HFFc6 (cell line): ENCODE results near the gene RLN3. TPM values are rescaled to one million over a fixed set of nuclear protein-coding genes. Genes with fewer than 3 reads are reported as not detected.
"Not testable (repeated sequence)": the region's sequence is repeated elsewhere in the genome, so short reads cannot be mapped to it uniquely, and the experiment has no call there.

Source experiments
- DNase-seq: peaks from one replicate; pipeline ENCODE4 v3.0.0-alpha.2; 2018
- H3K27ac Mint-ChIP-seq: 2 replicates; pipeline ENCODE4 v1.8.0; 2020; ENCODE audit warnings: mild to moderate bottlenecking, mixed read lengths
- H3K27me3 Mint-ChIP-seq: 2 replicates; pipeline ENCODE4 v1.8.0; 2021; ENCODE audit warnings: mild to moderate bottlenecking, moderate library complexity, mixed read lengths; ENCODE audit not compliant: insufficient read depth
- H3K36me3 Mint-ChIP-seq: 2 replicates; pipeline ENCODE4 v1.8.0; 2021; ENCODE audit warnings: low read depth, mixed read lengths
- H3K4me1 Mint-ChIP-seq: 2 replicates; pipeline ENCODE4 v1.8.0; 2020; ENCODE audit warnings: low read depth, mixed read lengths
- H3K4me3 Mint-ChIP-seq: 2 replicates; pipeline ENCODE4 v1.8.0; 2020; ENCODE audit warnings: mild to moderate bottlenecking, moderate library complexity, mixed read lengths
- H3K9me3 Mint-ChIP-seq: 2 replicates; pipeline ENCODE4 v1.8.0; 2020; ENCODE audit warnings: mild to moderate bottlenecking, mixed read lengths
- total RNA-seq, 6 experiments: library from RNA; stranded (reverse); fragmentation: NEBNext Ultra II Directional; extraction: Animal tissue kit (Norgen Biotek cat#: 25700); gene quantifications; 2 replicates in 1 of 6; 3 replicates in 5 of 6; pipeline ENCODE4 v1.2.3, GENCODE V29; 2021
- TF ChIP-seq, protein P1 (sequence below): fragments of 200-600 bp; sonication (generic); IDR thresholded peaks from 2 replicates; pipeline ENCODE4 v1.5.0; 2021; ENCODE audit warnings: antibody characterized with exemption, mild to moderate bottlenecking

Gene RLN3
- total RNA-seq, 6 experiments from 2014 or later = not detected

DNA sequence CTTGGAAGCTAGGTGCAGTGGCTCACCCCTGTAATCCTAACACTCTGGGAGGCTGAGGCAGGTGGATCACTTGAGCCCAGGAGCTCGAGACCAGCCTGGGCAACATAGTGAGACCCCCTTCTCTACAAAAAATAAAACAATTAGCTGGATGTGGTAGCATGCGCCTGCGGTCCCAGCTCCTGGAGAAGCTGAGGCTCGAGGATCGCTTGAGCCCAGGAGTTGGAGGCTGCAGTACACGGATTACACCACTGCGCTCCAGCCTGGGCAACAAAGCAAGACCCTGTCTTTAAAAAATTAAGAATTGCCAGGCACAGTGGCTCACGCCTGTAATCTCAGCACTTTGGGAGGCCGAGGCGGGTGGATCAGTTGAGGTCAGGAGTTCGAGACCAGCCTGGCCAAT, 23.0 kb downstream of the RLN3 start:
- not testable (repeated sequence) for DNase-seq, H3K9me3 Mint-ChIP-seq, H3K4me1 Mint-ChIP-seq, H3K4me3 Mint-ChIP-seq, H3K36me3 Mint-ChIP-seq, H3K27me3 Mint-ChIP-seq, H3K27ac Mint-ChIP-seq
- TF ChIP-seq, protein P1, sequence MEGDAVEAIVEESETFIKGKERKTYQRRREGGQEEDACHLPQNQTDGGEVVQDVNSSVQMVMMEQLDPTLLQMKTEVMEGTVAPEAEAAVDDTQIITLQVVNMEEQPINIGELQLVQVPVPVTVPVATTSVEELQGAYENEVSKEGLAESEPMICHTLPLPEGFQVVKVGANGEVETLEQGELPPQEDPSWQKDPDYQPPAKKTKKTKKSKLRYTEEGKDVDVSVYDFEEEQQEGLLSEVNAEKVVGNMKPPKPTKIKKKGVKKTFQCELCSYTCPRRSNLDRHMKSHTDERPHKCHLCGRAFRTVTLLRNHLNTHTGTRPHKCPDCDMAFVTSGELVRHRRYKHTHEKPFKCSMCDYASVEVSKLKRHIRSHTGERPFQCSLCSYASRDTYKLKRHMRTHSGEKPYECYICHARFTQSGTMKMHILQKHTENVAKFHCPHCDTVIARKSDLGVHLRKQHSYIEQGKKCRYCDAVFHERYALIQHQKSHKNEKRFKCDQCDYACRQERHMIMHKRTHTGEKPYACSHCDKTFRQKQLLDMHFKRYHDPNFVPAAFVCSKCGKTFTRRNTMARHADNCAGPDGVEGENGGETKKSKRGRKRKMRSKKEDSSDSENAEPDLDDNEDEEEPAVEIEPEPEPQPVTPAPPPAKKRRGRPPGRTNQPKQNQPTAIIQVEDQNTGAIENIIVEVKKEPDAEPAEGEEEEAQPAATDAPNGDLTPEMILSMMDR = peak; percentile 40; the same call in 1 of the 2 replicates

DNA sequence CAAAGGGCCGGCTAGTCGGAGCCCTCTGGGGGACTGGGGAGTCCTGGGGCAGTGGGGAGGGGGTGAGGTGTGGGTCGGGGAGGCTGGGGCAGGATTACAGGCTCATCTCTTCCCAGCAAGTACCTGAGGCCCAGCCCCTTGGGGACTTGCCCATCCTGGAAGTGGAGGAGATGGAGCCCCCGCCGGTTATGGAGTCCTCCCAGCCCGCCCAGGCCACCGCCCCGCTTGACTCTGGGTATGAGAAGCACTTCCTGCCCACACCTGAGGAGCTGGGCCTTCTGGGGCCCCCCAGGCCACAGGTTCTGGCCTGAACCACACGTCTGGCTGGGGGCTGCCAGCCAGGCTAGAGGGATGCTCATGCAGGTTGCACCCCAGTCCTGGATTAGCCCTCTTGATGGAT, 24.0 kb downstream of the RLN3 start:
- no peak overlapping the region for H3K4me3 Mint-ChIP-seq
- no peak for DNase-seq
- H3K9me3 Mint-ChIP-seq = no peaks in the 10 kb centered on the region
- peaks cover 5% of the 10 kb centered on the region; the same call in 1 of the 2 replicates for H3K36me3 Mint-ChIP-seq
- H3K4me1 Mint-ChIP-seq = no peaks in the 10 kb centered on the region
- TF ChIP-seq, protein P1 = no peak
- no peaks in the 10 kb centered on the region; the same call in 1 of the 2 replicates for H3K27me3 Mint-ChIP-seq
- no peak overlapping the region for H3K27ac Mint-ChIP-seq

DNA sequence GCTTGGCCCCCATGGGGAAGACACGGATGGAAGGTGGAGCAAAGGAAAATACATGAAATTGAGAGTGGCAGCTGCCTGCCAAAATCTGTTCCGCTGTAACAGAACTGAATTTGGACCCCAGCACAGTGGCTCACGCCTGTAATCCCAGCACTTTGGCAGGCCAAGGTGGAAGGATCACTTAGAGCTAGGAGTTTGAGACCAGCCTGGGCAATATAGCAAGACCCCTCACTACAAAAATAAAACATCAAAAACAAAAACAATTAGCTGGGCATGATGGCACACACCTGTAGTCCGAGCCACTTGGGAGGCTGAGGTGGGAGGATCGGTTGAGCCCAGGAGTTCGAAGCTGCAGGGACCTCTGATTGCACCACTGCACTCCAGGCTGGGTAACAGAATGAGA, 24.5 kb downstream of the RLN3 start:
- no peaks in the 10 kb centered on the region for H3K9me3 Mint-ChIP-seq
- H3K27me3 Mint-ChIP-seq = no peaks in the 10 kb centered on the region; the same call in 1 of the 2 replicates
- TF ChIP-seq, protein P1 = no peak
- H3K4me3 Mint-ChIP-seq = no peak overlapping the region
- H3K27ac Mint-ChIP-seq = no peak overlapping the region
- H3K4me1 Mint-ChIP-seq = no peaks in the 10 kb centered on the region
- peaks cover 5% of the 10 kb centered on the region; the same call in 1 of the 2 replicates for H3K36me3 Mint-ChIP-seq
- DNase-seq = no peak

DNA sequence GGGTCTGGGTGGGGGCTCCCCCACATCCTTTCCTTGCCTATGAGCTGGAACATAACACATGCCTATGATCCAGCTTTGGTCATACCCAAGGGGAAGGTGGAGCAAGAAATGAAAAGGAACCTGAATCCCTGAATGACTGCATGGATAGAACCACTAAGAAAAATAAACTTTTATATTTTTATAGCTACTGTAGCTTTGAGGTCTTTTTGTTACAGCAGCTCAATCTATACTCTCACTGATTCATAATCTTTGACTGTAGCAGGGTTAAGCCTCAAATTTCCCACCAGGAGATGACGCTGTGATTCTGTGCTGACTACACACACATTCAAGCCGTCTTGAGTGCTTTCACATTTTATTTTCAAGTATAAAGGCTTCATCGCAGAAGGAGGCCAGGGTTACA, 25.1 kb downstream of the RLN3 start:
- no peaks in the 10 kb centered on the region for H3K9me3 Mint-ChIP-seq
- TF ChIP-seq, protein P1 = no peak
- no peaks in the 10 kb centered on the region for H3K4me1 Mint-ChIP-seq
- no peaks in the 10 kb centered on the region; the same call in 1 of the 2 replicates for H3K27me3 Mint-ChIP-seq
- no peak overlapping the region for H3K4me3 Mint-ChIP-seq
- H3K36me3 Mint-ChIP-seq = peaks cover 5% of the 10 kb centered on the region; the same call in 1 of the 2 replicates
- no peak for DNase-seq
- no peak overlapping the region for H3K27ac Mint-ChIP-seq

DNA sequence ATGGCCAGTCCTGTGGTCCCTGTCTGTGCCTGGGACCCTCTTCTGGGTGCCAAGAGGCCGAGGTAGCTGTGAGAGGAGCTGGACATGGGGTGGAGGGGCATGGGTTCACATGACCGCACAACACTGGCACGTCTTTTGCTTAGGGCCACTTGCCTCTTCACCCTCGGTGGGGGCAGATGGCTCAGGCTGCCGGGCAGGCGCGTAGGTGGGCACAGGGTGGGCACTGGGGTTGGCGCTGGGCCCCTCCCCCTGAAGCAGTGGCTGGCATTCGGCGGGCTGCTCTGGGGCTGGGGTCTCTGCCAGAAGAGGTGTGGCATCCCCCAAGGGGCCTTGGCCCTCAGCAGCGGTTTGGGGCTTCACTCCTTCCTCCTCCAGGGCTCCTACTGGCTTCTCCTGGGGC, 25.6 kb downstream of the RLN3 start:
- no peaks in the 10 kb centered on the region; the same call in 1 of the 2 replicates for H3K27me3 Mint-ChIP-seq
- H3K9me3 Mint-ChIP-seq = no peaks in the 10 kb centered on the region
- no peak overlapping the region for H3K4me3 Mint-ChIP-seq
- peaks cover 5% of the 10 kb centered on the region; the same call in 1 of the 2 replicates for H3K36me3 Mint-ChIP-seq
- no peak for DNase-seq
- no peaks in the 10 kb centered on the region for H3K4me1 Mint-ChIP-seq
- H3K27ac Mint-ChIP-seq = no peak overlapping the region
- TF ChIP-seq, protein P1 = no peak

DNA sequence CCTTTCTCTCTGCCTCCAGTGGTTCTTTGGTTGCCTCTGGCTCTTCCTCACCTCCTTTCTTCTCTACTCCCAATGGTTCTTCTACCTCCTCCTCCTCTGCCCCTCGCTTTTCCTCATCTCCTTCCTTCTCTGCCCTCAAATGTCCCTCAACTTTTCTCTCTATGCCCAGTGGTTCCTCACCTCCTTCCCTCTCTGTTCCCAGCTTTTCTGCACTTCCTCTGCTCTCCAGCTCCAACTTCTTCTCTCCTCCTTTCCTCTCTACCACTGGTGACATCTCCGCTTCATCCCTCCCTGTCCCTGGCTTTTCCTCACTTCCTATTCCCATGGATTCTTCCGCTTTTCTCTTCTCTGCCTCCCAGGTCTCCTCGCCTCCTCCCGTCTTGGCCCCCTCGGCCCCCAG, 26.2 kb downstream of the RLN3 start:
- no peak overlapping the region for H3K27ac Mint-ChIP-seq

More for the DNA sequence above, 26.2 kb downstream of the RLN3 start:
- DNase-seq = no peak
- Mint-ChIP-seq H3K9me3 (no peaks in the 10 kb centered on the region), H3K36me3 (peaks cover 5% of the 10 kb centered on the region; the same call in 1 of the 2 replicates), H3K4me3 (no peak overlapping the region), H3K27me3 (peaks cover 5% of the 10 kb centered on the region), H3K4me1 (peaks cover 4% of the 10 kb centered on the region; the same call in 1 of the 2 replicates)
- TF ChIP-seq, protein P1 = no peak
